ENCODE results near the gene SNIP1. TPM values are rescaled to one million over a fixed set of nuclear protein-coding genes. Genes with fewer than 3 reads are reported as not detected.
"Not testable (repeated sequence)": the region's sequence is repeated elsewhere in the genome, so short reads cannot be mapped to it uniquely, and the experiment has no call there.

SNIP1 gene
- total RNA-seq, 1 donor from 2014 or later = 6.8 TPM

- TF ChIP-seq CTCF (conservative IDR thresholded peaks at IDR 0.05; ENCODE audit: low read depth, low read length) = no peak
- DNase-seq (ENCODE audit: low read depth) = no peak
- H3K4me3 ChIP-seq (ENCODE audit: low read depth, low read length) = no peak overlapping the region
Measured at GRCh38 chr1:37540036-37540785, 13.9 kb downstream of the SNIP1 start.

- not testable (repeated sequence) for H3K4me3 ChIP-seq (ENCODE audit: low read depth, low read length); DNase-seq (ENCODE audit: low read depth)
Measured at GRCh38 chr1:37539154-37539553, 14.9 kb downstream of the SNIP1 start.

GRCh38 chr1:37537378-37537777 lies 16.7 kb downstream of the SNIP1 start:
- no peak overlapping the region for H3K4me3 ChIP-seq (ENCODE audit: low read depth, low read length)
- TF ChIP-seq CTCF (conservative IDR thresholded peaks at IDR 0.05; ENCODE audit: low read depth, low read length) = no peak
- peak; percentile 67 for DNase-seq (ENCODE audit: low read depth)

- no peak overlapping the region for H3K4me3 ChIP-seq (ENCODE audit: low read depth, low read length)
- no peak for DNase-seq (ENCODE audit: low read depth)
- no peak for TF ChIP-seq CTCF (conservative IDR thresholded peaks at IDR 0.05; ENCODE audit: low read depth, low read length)
Measured at GRCh38 chr1:37533317-37534093, 20.6 kb downstream of the SNIP1 start.

- H3K4me3 ChIP-seq (ENCODE audit: low read depth, low read length); DNase-seq (ENCODE audit: low read depth): not testable (repeated sequence)
Measured at GRCh38 chr1:37532418-37533156, 21.5 kb downstream of the SNIP1 start.

- not testable (repeated sequence) for DNase-seq (ENCODE audit: low read depth); H3K4me3 ChIP-seq (ENCODE audit: low read depth, low read length)
Measured at GRCh38 chr1:37529888-37530287, 24.2 kb downstream of the SNIP1 start.

GRCh38 chr1:37519613-37520012 lies 34.5 kb downstream of the SNIP1 start:
- peak overlapping the region; percentile 49 for H3K4me3 ChIP-seq (ENCODE audit: low read depth, low read length)
- no peak for TF ChIP-seq CTCF (conservative IDR thresholded peaks at IDR 0.05; ENCODE audit: low read depth, low read length)
- no peak for DNase-seq (ENCODE audit: low read depth)

GRCh38 chr1:37518929-37519328 lies 35.2 kb downstream of the SNIP1 start:
- DNase-seq (ENCODE audit: low read depth) = not testable (repeated sequence)
- peak overlapping the region; percentile 49 for H3K4me3 ChIP-seq (ENCODE audit: low read depth, low read length)

GRCh38 chr1:37518241-37518640 lies 35.9 kb downstream of the SNIP1 start:
- DNase-seq (ENCODE audit: low read depth); H3K4me3 ChIP-seq (ENCODE audit: low read depth, low read length): not testable (repeated sequence)

Data from epithelial cell of proximal tubule (primary cell).